ENCODE measurements around the gene INTS15.

GRCh38 chr7:6547400-6547799 is 42.4 kb upstream of the INTS15 start:
- TF ChIP-seq POLR2A (IDR thresholded peaks at IDR 0.05) (no peak), CTCF (IDR thresholded peaks at IDR 0.05) (no peak)
